Lower leg skin (tissue), 3 donors: ENCODE measurements around the gene ST7.

Experiments used
- CTCF ChIP-seq, 3 donors: fragments of 450-650 bp; IDR thresholded peaks; one replicate each; pipeline ENCODE4 v1.5.1; 2016; ENCODE audit warnings: antibody characterized with exemption in 3 of 3, mild to moderate bottlenecking in 3 of 3, moderate library complexity in 2 of 3
- POLR2A ChIP-seq, 2 donors: fragments of 450-650 bp; IDR thresholded peaks; one replicate each; pipeline ENCODE4 v1.6.1; 2016 to 2017; ENCODE audit warnings: antibody characterized with exemption in 2 of 2, mild to moderate bottlenecking in 1 of 2, moderate library complexity in 1 of 2

GRCh38 chr7:117083648-117084047 lies 130.3 kb downstream of the ST7 start:
- TF ChIP-seq CTCF (IDR thresholded peaks at IDR 0.05) (no peak), POLR2A (IDR thresholded peaks at IDR 0.05) (no peak)
